B cell (primary cell): Measurements from ENCODE around the gene ODF4. TPM values are rescaled to one million over a fixed set of nuclear protein-coding genes. Genes with fewer than 3 reads are reported as not detected.
"Not testable (repeated sequence)": the region's sequence is repeated elsewhere in the genome, so short reads cannot be mapped to it uniquely, and the experiment has no call there.

Experiments
- ATAC-seq: fragments of 200-7000 bp; cut with Tn5 transposase; one replicate; pipeline ENCODE4 v1.10.0; 2021; ENCODE audit warnings: low read depth, mild to moderate bottlenecking, moderate number of reproducible peaks, moderate library complexity
- CTCF ChIA-PET: fragments of 350-600 bp; sonication (Branson Sonifier 250); formaldehyde crosslinking; loops from one replicate; lab custom pipeline; 2021; ENCODE audit warnings: antibody characterized with exemption, inconsistent platforms; lab: Charles Lee
- POLR2A ChIA-PET: fragments of 350-600 bp; sonication (Branson Sonifier 250); formaldehyde crosslinking; loops from one replicate; lab custom pipeline; 2021; ENCODE audit warnings: antibody characterized with exemption; lab: Charles Lee
- DNase-seq: peaks from one replicate; pipeline ENCODE4 v3.0.0; 2013
- H2AFZ ChIP-seq: 2 replicates; pipeline ENCODE4 v1.6.1; 2012; ENCODE audit warnings: mild to moderate bottlenecking, low read depth, low read length; ENCODE audit not compliant: insufficient read depth, poor library complexity, severe bottlenecking
- H3K27ac ChIP-seq, 2 donors: 1 replicate in 1 of 2; 2 replicates in 1 of 2; pipeline ENCODE4 v1.5.1; 2012 to 2013; ENCODE audit warnings: low read length in 2 of 2, mild to moderate bottlenecking in 2 of 2, moderate library complexity in 1 of 2
- H3K27me3 ChIP-seq, 4 experiments: fragments of 200-600 bp in 1 of 4; sonication (generic) in 1 of 4; replicated peaks in 1 of 4; 1 replicate in 2 of 4; 2 replicates in 2 of 4; pipeline versions ENCODE4 v1.6.1 to v1.7.0; 2013 to 2016; ENCODE audit warnings: low read length in 3 of 4, mild to moderate bottlenecking in 2 of 4, mixed read lengths in 1 of 4, moderate library complexity in 1 of 4; ENCODE audit not compliant: insufficient read depth in 4 of 4, control insufficient read depth in 3 of 4; ENCODE audit errors: control extremely low read depth in 1 of 4
- H3K36me3 ChIP-seq, 2 experiments: replicated peaks in 1 of 2; 1 replicate in 1 of 2; 2 replicates in 1 of 2; pipeline versions ENCODE4 v1.6.1 to v1.7.1; 2013; ENCODE audit warnings: low read length in 1 of 2; ENCODE audit not compliant: insufficient read depth in 2 of 2, control insufficient read depth in 1 of 2; ENCODE audit errors: control extremely low read depth in 1 of 2, extremely low read depth in 1 of 2
- H3K4me1 ChIP-seq, 2 donors: fragments of 200-600 bp in 1 of 2; sonication (generic) in 1 of 2; 1 replicate in 1 of 2; 2 replicates in 1 of 2; pipeline versions ENCODE4 v1.5.1 to v1.6.1; 2013 to 2017; ENCODE audit warnings: low read length in 2 of 2; ENCODE audit not compliant: control insufficient read depth in 2 of 2, insufficient read depth in 2 of 2
- H3K4me2 ChIP-seq: replicated peaks from 2 replicates; pipeline ENCODE3; 2012; ENCODE audit warnings: mild to moderate bottlenecking, low read depth, low read length; ENCODE audit not compliant: poor library complexity, severe bottlenecking
- H3K4me3 ChIP-seq, 5 experiments: fragments of 200-600 bp in 1 of 5; sonication (generic) in 1 of 5; 1 replicate in 3 of 5; 2 replicates in 2 of 5; pipeline versions ENCODE4 v1.5.1 to v1.7.0; 2011 to 2016; ENCODE audit warnings: low read length in 4 of 5, mild to moderate bottlenecking in 4 of 5, low read depth in 2 of 5, control low read depth in 1 of 5, moderate library complexity in 1 of 5; ENCODE audit not compliant: insufficient read depth in 1 of 5; ENCODE audit errors: control extremely low read depth in 1 of 5, extremely low read depth in 1 of 5
- H3K79me2 ChIP-seq: fragments of 200-600 bp; sonication (generic); one replicate; pipeline ENCODE4 v1.6.0; 2016; ENCODE audit warnings: low read length; ENCODE audit not compliant: control insufficient read depth, insufficient read depth
- H3K9ac ChIP-seq: fragments of 200-600 bp; sonication (generic); 2 replicates; pipeline ENCODE4 v1.6.1; 2017; ENCODE audit warnings: mild to moderate bottlenecking, low read length, moderate library complexity
- H3K9me3 ChIP-seq, 3 donors: one replicate each; pipeline versions ENCODE4 v1.6.1 to v1.7.1; 2013; ENCODE audit warnings: low read length in 2 of 3; ENCODE audit not compliant: control insufficient read depth in 2 of 3, insufficient read depth in 1 of 3; ENCODE audit errors: control extremely low read depth in 1 of 3
- H4K20me1 ChIP-seq: 2 replicates; pipeline ENCODE4 v1.6.0; 2012; ENCODE audit warnings: mild to moderate bottlenecking, low read length; ENCODE audit not compliant: insufficient read depth, control insufficient read depth, poor library complexity, severe bottlenecking
- H3K27ac Mint-ChIP-seq: one replicate; pipeline ENCODE4 v1.8.0; 2021; ENCODE audit warnings: mixed read lengths
- H3K27me3 Mint-ChIP-seq: one replicate; pipeline ENCODE4 v1.8.0; 2021; ENCODE audit warnings: mixed read lengths
- H3K4me1 Mint-ChIP-seq: one replicate; pipeline ENCODE4 v1.8.0; 2021; ENCODE audit warnings: mixed read lengths
- H3K4me3 Mint-ChIP-seq: one replicate; pipeline ENCODE4 v1.8.0; 2021; ENCODE audit warnings: mixed read lengths
- H3K9me3 Mint-ChIP-seq: one replicate; pipeline ENCODE4 v1.8.0; 2022; ENCODE audit warnings: mixed read lengths; ENCODE audit not compliant: insufficient read depth
- EZH2 ChIP-seq: IDR thresholded peaks from 2 replicates; pipeline ENCODE4 v1.6.1; 2012; ENCODE audit warnings: borderline replicate concordance, low read depth, mild to moderate bottlenecking, moderate library complexity, low read length; ENCODE audit not compliant: insufficient read depth, poor library complexity, severe bottlenecking
- WGBS: methylation state at CpG from one replicate; pipeline ENCODE4 v1.1.5; 2013; ENCODE audit warnings: missing lambda C conversion rate; ENCODE audit not compliant: insufficient coverage; 5-methylcytosine and 5-hydroxymethylcytosine counted together
- intact Hi-C: fragments of 100-400 bp; cut with micrococcal nuclease; formaldehyde crosslinking; loops from one replicate; pipeline ENCODE4 v1.10.0; 2022
- polyA plus RNA-seq: library from polyadenylated mRNA; depleted of rRNA; stranded (reverse); fragments of >200 nt; gene quantifications from 2 replicates; pipeline ENCODE4 v1.2.3, GENCODE V29; 2012
- total RNA-seq, 2 donors: library from RNA; stranded (reverse); fragments of 120-200 nt in 1 of 2; gene quantifications; 1 replicate in 1 of 2; 2 replicates in 1 of 2; pipeline versions ENCODE4 v1.2.3 to v1.2.4, GENCODE V29; 2013 to 2022
- TF ChIP-seq, protein P1 (sequence below): fragments of 200-600 bp; IDR thresholded peaks from one replicate; pipeline ENCODE4 v1.8.0; 2022; ENCODE audit warnings: antibody characterized with exemption, mild to moderate bottlenecking

Gene ODF4
- total and polyA plus RNA-seq, 2 donors (not counting 1 experiment from before 2014, with no cell fraction given) = not detected

GRCh38 chr17:8371786-8372185 is 32.1 kb downstream of the ODF4 start:
- H3K4me1 Mint-ChIP-seq = peaks cover 32% of the 10 kb centered on the region
- peaks cover 14% of the 10 kb centered on the region for H3K79me2 ChIP-seq
- H2AFZ ChIP-seq = no peak overlapping the region
- ChIA-PET CTCF (no interaction called here), POLR2A (no interaction called here)
- H3K4me3 ChIP-seq = no peak overlapping the region
- H3K27me3 Mint-ChIP-seq = no peaks in the 10 kb centered on the region
- no peak overlapping the region for H3K4me3 Mint-ChIP-seq
- no peak overlapping the region for H3K9ac ChIP-seq
- no peaks in the 10 kb centered on the region for H3K9me3 Mint-ChIP-seq
- TF ChIP-seq, protein P1, sequence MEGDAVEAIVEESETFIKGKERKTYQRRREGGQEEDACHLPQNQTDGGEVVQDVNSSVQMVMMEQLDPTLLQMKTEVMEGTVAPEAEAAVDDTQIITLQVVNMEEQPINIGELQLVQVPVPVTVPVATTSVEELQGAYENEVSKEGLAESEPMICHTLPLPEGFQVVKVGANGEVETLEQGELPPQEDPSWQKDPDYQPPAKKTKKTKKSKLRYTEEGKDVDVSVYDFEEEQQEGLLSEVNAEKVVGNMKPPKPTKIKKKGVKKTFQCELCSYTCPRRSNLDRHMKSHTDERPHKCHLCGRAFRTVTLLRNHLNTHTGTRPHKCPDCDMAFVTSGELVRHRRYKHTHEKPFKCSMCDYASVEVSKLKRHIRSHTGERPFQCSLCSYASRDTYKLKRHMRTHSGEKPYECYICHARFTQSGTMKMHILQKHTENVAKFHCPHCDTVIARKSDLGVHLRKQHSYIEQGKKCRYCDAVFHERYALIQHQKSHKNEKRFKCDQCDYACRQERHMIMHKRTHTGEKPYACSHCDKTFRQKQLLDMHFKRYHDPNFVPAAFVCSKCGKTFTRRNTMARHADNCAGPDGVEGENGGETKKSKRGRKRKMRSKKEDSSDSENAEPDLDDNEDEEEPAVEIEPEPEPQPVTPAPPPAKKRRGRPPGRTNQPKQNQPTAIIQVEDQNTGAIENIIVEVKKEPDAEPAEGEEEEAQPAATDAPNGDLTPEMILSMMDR = no peak
- TF ChIP-seq EZH2 = no peak
- no peaks in the 10 kb centered on the region for H3K27me3 ChIP-seq
- H3K36me3 ChIP-seq = peaks cover 1 to 14% of the 10 kb centered on the region in 2 experiments
- no peak overlapping the region for H3K27ac Mint-ChIP-seq
- 97% methylated on average over 3 of the region's 4 CpGs for WGBS
- no peak overlapping the region for H3K4me2 ChIP-seq
- H3K9me3 ChIP-seq = no peaks in the 10 kb centered on the region
- peaks cover 22 to 26% of the 10 kb centered on the region in 2 donors for H3K4me1 ChIP-seq
- no peak overlapping the region for H3K27ac ChIP-seq
- no peak for DNase-seq
- no peak for ATAC-seq
- H4K20me1 ChIP-seq = peaks cover under 1% of the 10 kb centered on the region
- intact Hi-C loops = no loop called here

GRCh38 chr17:8372422-8372821 is 32.8 kb downstream of the ODF4 start:
- H3K4me2 ChIP-seq = no peak overlapping the region
- no peaks in the 10 kb centered on the region for H3K9me3 ChIP-seq
- POLR2A ChIA-PET = no interaction called here
- ATAC-seq (no peak), DNase-seq (no peak)
- no peak overlapping the region for H3K4me3 ChIP-seq
- 91% methylated on average over 5 of the region's 7 CpGs for WGBS
- intact Hi-C loops = no loop called here
- H3K27me3 ChIP-seq = no peaks in the 10 kb centered on the region
- Mint-ChIP-seq H3K4me1 (peaks cover 37% of the 10 kb centered on the region), H3K4me3 (no peak overlapping the region), H3K9me3 (no peaks in the 10 kb centered on the region), H3K27ac (no peak overlapping the region), H3K27me3 (no peaks in the 10 kb centered on the region)
- peaks cover 1 to 20% of the 10 kb centered on the region in 2 experiments for H3K36me3 ChIP-seq
- H3K79me2 ChIP-seq = peaks cover 14% of the 10 kb centered on the region
- H3K4me1 ChIP-seq = peaks cover 26 to 30% of the 10 kb centered on the region in 2 donors
- no peak for TF ChIP-seq EZH2
- TF ChIP-seq, protein P1 = no peak
- CTCF ChIA-PET = no interaction called here
- H3K27ac ChIP-seq = no peak overlapping the region
- H2AFZ ChIP-seq = no peak overlapping the region
- H4K20me1 ChIP-seq = peaks cover 7% of the 10 kb centered on the region
- H3K9ac ChIP-seq = no peak overlapping the region

DNA sequence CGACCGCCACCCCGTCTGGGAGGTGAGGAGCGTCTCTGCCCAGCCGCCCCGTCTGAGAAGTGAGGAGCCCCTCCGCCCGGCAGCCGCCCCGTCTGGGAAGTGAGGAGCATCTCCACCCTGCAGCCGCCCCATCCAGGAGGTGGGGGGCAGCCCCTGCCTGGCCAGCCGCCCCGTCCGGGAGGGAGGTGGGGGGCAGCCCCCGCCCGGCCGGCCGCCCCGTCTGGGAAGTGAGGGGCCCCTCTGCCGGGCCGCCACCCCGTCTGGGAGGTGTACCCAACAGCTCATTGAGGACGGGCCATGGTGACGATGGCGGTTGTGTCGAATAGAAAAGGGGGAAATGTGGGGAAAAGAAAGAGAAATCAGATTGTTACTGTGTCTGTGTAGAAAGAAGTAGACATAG is 34.2 kb downstream of the ODF4 start:
- POLR2A ChIA-PET, intact Hi-C loops, H2AFZ ChIP-seq, CTCF ChIA-PET, H3K27me3 Mint-ChIP-seq, H3K27me3 ChIP-seq, H3K27ac Mint-ChIP-seq, H3K9me3 Mint-ChIP-seq, H3K9me3 ChIP-seq, H3K4me2 ChIP-seq, H3K9ac ChIP-seq, H3K4me3 Mint-ChIP-seq, H3K4me3 ChIP-seq, ATAC-seq, H3K27ac ChIP-seq, DNase-seq: not testable (repeated sequence)
- Histone ChIP-seq H3K4me1 (peaks cover 26 to 30% of the 10 kb centered on the region in 2 donors), H3K36me3 (peaks cover 2 to 28% of the 10 kb centered on the region in 2 experiments), H4K20me1 (peaks cover 18% of the 10 kb centered on the region), H3K79me2 (peaks cover 14% of the 10 kb centered on the region)
- 96% methylated on average over 18 of the region's 26 CpGs for WGBS
- H3K4me1 Mint-ChIP-seq = peaks cover 42% of the 10 kb centered on the region
